Hematopoietic multipotent progenitor cell treated with erythropoietin and hydrocortisone succinate and interleukin-3 and kit ligand, for 6 days (in vitro differentiated cells): ENCODE results near the gene TMEM63B.
"Not testable (repeated sequence)": the region's sequence is repeated elsewhere in the genome, so short reads cannot be mapped to it uniquely, and the experiment has no call there.

Experiments used
- DNase-seq: peaks from one replicate; pipeline ENCODE4 v3.0.0-alpha.2; 2015

TMEM63B gene

DNA sequence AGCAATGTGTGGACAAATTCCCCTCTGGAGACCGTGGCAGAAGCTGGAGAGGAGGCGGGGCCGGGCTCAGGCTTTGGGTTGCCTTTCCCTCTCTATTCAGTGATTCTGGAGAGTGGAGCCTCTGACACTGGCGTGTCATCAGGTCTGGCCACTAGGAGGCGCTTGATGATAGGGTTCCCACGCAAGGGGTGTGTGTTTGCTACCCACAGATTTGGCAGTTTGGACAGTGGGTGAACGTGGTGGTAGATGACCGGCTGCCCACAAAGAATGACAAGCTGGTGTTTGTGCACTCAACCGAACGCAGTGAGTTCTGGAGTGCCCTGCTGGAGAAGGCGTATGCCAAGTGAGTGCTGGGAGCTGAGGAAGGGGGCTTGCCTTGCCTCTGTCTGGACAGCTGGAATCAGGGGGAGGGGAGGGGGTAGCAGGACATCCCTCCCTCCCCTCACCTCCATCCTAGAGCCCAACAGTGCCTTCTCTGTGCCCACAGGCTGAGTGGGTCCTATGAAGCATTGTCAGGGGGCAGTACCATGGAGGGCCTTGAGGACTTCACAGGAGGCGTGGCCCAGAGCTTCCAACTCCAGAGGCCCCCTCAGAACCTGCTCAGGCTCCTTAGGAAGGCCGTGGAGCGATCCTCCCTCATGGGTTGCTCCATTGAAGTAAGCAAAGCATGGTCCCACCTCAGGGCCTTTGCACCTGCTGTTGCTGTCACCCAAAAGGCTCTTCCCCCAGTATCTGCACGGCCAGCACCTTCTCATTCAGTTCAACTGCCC lies 45.6 kb downstream of the TMEM63B start:
- DNase-seq = peak; percentile 92

DNA sequence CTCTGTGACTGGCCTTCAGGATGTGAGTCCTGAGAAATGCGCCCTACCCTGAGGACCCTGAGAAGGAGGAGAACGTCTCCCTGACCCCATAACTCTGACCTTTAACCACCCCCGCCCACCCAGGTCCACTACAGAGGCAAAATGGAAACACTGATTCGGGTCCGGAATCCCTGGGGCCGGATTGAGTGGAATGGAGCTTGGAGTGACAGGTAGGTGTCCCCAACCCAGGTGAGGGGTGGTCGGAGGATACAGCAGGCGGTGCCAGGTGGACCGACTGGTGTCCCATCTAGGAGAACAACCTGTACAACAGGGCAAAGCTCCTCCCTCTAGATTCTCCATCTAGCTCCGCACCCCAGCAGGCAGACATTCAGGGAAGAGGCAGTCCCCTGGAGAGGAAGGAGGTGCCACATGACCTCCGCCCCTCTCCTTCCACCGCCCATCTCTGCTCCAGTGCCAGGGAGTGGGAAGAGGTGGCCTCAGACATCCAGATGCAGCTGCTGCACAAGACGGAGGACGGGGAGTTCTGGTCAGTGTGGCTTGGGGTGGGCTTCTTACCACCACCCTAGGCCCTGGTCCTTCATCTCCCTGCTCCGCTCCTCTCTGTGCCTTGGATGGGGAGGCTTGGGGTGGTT lies 48.9 kb downstream of the TMEM63B start:
- DNase-seq = no peak

DNA sequence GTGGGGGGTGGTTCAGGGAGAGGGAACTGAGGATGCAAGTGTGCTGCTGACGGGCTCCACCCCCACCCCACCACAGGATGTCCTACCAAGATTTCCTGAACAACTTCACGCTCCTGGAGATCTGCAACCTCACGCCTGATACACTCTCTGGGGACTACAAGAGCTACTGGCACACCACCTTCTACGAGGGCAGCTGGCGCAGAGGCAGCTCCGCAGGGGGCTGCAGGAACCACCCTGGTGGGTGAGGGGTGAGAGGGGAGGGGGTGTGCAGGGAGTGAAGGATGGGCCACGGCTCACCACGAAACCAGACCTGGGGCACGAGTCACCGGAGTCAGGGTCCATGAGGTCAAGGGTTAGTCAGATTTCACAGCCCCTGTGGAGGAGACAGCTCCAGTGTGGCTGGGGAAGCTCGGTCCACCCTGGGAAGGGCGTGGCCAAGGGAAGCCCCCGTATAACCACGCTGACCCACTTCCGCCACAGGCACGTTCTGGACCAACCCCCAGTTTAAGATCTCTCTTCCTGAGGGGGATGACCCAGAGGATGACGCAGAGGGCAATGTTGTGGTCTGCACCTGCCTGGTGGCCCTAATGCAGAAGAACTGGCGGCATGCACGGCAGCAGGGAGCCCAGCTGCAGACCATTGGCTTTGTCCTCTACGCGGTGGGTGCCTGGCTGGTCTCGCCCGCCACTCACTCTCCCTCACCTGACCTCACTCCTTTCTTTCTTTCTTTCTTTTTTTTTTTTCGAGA lies 49.6 kb downstream of the TMEM63B start:
- DNase-seq = peak; percentile 35

DNA sequence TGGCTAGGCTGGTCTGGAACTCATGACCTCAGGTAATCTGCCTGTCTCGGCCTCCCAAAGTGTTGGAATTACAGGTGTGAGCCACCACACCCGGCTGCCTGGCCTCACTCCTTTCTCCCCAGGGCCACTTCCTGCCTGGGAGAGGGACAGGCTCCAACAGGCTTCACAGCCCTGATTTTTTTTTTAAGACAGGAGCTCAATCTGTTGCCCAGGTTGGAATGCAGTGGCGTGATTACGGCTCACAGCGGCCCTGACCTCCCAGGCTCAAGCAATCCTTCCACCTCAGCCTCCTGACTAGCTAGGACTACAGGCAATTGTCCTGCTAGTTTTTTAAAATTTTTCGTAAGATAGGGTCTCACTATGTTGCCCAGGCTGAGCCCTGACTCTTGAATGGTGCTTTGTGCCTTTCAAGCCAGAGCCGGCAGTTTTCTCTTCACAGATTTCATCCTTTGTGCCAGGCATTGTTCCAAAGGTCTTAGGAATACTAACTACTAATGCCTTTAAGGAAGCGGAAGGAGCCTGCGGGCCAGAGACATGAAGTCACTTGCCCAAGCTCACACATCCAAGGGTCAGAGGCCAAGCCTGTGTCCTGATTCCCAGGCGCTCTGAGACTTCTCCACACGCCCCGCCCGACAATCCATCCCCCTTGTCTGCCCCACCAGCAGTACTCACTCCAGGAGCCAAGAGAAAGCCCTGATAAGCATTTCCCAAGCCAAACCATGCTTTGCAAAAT lies 50.5 kb downstream of the TMEM63B start:
- DNase-seq = no peak

DNA sequence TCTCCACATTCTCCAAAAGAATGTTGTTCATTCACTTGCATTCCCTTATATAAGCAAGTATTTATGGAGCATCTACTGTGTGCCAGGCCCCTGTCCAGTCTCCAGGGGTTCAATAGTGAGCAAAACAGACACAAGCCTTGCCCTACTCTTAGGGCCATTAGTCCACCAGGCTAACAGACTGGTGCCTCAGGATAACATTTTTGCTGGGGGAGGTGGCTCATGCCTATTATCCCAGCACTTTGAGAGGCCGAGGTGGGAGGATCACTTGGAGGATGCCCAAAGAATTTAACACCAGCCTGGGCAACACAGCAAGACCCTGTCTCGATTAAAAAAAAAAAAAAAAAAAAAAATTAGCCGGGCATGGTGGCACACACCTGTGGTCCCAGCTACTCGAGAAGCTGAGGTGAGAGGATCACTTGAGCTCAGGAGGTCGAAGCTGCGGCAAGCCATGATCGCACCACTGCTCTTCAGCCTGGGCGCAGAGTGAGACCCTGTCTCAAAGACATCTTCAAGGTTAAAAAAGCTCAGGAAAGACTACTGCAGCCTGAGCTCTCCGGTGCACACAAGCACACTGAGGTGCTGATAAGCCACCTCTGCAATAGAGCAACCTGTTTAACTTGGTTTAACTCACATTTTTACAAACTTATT lies 51.2 kb downstream of the TMEM63B start:
- no peak for DNase-seq

DNA sequence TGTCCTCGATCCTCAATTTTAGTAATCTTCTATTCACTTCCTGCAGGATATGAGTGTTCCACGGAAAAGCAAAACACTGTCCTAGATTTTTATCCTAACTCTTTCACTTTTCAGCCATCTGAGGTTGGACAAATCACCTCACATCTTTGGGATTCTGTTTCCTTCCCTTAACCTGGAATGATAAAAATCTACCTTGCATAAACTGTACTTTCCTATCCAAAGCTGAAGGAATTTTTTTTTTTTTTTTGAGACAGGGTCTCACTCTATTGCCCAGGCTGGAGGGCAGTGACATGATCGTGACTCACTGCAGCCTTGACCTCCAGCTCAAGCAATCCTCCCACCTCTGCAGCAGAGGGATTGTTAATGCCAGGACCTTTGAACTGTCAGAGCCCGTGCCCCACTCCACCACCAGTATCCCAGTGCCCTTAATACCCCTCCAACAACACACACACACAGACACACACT lies 51.8 kb downstream of the TMEM63B start:
- no peak for DNase-seq

DNA sequence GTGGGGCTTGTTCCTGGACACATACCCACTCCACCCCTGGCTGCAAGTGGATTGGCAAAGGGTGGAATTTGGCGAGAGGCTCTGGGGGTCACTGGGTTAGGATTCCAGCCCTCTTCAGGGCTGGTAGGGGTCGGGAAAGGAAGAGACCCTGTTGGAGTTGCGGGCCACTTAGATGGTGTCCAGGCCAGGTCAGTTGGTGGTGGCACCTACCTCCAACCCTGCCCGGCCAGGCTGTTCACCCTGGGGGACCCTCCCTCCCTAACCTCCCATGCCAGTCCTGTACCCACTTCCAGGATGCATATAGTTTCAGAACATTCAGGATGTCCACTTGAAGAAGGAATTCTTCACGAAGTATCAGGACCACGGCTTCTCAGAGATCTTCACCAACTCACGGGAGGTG lies 52.3 kb downstream of the TMEM63B start:
- DNase-seq = no peak

DNA sequence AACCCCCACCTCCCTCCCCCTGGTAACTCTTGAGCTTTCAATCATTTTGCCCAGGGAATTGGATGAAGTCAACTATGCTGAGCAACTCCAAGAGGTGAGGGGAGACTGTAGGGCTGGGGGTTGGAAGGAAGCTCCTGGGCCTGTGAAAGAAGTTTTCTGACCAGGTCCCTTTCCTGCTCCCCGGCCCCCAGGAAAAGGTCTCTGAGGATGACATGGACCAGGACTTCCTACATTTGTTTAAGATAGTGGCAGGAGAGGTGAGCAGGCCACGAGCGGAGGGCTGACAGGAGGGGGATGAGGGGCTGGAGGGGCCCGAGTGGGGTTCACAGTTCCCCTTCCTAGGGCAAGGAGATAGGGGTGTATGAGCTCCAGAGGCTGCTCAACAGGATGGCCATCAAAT lies 53.1 kb downstream of the TMEM63B start:
- no peak for DNase-seq

DNA sequence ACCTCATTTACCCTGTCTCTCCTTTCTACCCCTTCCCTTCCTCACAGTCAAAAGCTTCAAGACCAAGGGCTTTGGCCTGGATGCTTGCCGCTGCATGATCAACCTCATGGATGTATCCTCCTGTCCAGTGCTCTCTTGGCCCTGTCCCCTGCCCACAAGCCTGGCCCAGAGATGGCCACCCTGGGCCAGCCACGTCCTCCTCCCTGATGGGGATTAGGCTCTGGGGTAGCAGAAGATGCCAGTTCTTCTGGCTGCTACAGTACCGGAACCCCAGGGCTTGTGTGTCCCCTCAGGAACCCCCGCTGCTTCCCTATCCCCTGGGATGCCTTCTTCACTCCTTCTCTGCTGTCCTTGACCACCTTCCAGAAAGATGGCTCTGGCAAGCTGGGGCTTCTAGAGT lies 53.5 kb downstream of the TMEM63B start:
- no peak for DNase-seq

DNA sequence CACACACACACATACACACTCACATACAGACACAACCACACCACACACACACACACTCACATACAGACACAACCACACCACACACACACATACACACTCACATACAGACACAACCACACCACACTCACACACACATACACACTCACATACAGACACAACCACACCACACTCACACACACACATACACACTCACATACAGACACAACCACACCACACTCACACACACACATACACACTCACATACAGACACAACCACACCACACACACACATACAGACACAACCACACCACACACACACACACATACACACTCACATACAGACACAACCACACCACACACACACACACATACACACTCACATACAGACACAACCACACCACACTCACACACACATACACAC lies 54.4 kb downstream of the TMEM63B start:
- DNase-seq = not testable (repeated sequence)

DNA sequence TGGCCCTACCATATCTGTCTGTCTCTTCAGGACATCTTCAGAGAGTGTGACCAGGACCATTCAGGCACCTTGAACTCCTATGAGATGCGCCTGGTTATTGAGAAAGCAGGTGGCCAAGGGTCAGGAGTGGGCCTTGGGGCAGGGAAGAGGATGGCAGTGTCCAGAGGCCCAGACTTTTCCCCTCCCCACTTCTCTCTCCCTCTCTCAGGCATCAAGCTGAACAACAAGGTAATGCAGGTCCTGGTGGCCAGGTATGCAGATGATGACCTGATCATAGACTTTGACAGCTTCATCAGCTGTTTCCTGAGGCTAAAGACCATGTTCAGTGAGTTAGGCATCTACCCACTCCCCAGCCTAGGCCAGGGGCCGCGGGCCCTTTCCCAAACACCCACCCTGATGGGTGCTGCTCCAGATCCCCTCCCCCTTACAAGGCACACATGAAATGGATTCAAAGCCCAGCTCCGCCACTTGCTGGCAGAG lies 55.6 kb downstream of the TMEM63B start:
- DNase-seq = no peak

DNA sequence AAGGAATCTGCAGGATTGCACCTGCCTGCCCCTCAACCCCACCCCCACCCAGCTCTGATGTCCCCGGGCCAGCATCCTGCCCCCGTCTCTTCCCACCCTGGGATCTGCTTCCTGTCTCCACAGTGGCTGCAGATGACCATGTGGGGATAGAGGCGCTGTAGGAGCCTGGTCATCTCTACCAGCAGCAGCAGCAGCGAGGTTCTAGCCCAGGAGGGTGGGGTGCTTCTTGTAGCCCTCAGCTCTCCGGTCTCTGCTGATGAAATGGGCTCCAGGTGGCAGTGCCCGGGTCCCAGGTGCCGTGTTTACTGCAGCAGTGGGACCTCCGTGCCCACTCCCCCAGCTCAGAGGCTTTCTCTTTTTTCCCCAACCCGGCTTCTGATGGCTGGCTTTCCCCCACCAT lies 56.4 kb downstream of the TMEM63B start:
- no peak for DNase-seq

DNA sequence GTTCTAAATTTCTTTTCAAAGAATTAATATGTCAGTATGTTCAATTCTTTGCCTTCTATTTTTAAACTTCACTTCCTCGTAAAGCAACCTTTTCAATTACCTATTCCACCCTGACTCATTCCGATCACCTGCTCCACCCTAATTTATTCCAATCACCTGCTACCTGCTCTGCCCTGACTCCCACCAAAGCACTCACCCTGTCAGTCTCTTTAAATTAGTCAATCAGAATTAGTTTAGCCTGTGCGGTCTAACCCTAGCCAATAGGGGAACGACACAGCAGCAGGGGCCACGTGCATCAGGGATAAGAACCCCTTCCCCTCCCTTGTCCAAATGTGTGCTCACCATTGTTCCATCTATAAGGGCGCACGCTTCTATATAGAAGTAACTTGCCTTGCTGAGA lies 58.0 kb downstream of the TMEM63B start:
- not testable (repeated sequence) for DNase-seq

DNA sequence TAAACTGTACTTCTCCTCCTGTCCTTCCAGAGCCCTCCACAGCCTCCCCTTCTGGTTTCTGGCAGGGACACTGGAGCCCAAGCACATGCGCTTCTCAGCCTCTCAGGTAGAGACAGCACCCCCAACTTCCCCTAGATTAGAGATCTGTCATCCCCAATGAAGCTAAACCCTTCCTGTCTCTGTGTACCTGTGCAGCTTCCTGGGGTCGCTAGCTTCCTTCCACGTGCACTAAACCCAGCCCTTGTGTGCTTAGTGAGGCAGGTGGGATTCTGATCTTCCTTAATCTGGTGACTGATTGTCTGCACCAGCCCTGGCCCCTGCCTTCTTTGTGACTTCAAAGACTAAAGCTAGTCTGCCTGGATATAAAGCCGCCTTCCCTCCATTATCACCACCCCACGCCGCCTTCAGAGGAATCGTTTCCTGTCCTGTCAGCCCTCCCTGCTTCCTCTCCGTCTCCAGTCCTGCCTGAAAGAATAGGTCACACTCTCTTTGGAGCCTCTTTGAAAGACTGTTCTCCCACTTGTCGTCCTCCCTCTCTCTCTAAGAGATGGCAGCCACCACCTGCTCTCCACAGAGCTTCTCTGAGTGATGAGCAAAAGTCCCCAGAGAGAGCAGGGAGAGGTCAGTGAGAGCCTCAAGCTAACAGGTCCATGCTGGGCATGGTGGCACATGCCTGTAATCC lies 58.7 kb downstream of the TMEM63B start:
- no peak for DNase-seq

DNA sequence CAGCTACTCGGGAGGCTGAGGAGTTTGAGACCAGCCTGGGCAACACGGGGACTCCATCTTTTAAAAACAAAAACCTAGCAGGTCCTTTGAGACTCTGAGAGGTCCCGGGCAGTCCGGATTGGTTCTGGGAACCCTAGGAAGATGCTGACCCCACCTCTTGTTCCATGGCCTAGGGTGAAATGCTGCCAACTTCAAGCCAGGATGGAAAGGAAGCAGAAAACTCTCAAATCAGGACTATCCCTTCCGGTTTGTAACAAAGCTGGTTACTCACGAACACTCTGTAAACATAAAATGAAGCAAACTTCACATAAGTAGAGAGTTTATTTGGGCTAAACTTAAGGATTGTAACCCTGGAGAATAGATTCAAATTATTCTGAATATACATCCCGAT lies 59.3 kb downstream of the TMEM63B start:
- no peak for DNase-seq

DNA sequence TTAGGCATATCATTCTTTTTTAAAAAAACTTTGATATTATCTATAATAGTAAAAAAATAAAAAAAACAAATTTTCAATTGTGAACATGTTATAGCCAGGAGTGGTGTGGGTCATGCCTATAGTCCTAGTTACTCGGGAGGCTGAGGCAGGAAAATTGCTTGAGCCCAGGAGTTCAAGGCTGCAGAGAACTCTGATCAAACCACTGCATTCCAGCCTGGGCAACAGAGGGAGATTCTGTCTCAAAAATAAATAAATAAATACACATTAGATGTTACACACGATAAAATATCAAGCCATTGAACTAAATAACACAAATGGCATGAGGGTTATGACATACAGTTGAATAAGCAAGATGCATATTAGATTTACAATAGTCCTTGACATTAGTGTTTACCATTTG lies 61.5 kb downstream of the TMEM63B start:
- no peak for DNase-seq

DNA sequence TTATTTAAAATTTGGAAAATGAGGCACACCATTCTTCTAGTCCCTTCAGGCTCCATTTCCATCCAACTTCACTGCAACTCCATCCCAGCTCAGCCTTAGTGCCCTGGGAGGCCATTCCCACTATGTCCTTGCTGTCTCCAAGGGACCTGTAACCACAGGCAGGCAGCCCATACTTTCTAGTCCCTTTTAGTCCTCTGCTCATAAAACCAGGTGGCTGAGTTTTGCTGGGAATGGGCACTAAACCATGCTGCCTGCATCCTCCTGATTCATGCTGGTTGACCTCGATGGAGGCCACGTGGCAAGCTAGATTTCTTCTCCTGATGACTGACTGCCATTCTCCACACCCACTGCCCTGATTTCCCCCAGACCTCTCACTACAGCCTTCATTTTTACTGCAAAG lies 61.9 kb downstream of the TMEM63B start:
- DNase-seq = no peak

DNA sequence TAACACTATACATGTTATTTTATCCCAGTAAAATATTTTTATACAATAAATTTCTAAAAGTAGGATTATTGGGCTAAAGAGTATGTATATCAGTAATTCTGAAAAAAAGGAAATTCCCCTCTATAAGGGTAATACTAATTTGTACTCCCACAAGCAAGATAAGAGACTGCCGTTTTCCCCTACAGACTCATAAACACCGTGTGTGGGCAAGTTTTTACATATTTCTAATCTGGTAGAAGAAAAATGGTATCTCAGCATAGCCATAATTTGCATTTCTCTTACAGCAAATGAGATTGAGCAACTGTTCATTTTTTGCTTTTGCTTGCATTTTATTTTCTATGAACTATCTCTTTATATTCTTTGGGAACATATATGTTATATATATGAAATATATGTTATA lies 63.4 kb downstream of the TMEM63B start:
- peak; percentile 57 for DNase-seq

DNA sequence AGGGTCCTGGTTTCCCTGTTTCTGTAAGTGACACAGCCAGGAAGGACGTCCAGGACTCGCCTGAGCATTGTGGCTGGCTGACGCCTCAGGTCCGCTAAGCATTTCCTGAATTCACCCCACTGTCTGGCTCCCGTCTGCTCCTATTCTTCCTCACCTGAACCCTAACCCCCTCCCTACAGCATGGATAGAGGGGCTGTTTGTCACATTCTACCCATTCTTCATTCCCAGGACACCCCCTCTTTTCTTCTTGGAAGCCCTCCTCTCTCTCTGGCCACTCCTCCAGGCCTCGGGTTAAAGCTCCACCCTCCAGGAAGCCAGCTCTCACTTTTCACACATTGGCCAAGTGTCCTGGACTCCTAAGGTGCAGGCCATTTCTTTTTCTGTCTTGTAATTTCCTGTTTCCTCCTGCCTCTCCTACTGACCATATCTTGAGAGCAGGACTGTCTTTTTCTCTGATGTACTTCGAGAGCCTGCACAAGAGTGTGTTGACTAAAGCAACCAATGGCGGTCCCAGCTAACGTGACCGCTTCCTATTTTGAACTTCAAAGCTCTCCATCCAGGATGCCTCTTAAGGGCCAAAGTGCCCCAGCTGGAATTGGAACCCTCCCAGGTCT lies 65.2 kb downstream of the TMEM63B start:
- DNase-seq = peak; percentile 45

DNA sequence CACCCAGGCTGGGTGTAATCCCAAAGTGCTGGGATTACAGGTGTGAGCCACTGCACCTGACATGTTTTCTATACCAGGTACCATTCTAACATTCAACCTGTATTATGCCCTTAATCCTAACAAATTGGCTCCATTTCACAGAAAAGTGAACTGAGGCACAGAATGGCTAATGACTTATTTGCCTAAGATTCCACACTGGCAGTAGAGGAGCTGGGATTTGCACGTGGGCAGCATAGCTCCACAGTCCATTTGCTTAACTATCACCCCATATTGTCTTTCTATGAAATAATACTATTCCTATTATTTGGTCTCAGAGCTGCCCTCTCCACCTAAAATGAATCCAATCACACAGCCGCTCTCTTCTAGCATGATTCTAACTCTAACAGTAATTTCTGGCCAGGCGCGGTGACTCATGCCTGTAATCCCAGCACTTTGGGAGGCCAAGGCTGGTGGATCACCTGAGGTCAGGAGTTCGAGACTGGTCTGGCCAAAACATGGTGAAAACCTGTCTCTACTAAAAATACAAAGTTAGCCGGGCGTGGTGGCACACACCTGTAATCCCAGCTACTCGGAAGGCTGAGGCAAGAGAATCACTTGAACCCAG lies 66.1 kb downstream of the TMEM63B start:
- DNase-seq = no peak

DNA sequence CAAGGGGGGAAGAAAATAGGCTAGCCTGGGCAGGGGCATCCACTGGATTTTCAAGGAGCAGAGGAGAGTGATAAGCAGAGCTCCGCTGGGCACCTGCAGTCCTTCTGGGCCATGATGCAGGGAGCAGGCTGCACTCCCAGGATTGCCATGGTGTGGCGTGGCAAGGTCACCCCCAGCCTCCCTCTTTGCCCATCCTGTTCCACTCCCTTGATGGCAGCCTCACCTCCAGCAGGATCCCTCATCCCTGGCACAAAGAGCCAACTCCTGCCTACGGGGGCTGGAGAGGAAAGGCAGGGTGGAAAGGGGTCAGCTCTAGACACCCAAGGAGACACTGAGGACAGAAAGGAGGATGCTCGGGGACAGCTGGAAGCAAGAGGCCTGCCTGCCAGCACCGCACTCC lies 67.0 kb downstream of the TMEM63B start:
- no peak for DNase-seq
